Psoas muscle (tissue), 8 donors: ENCODE results near the gene IL37. TPM values are rescaled to one million over a fixed set of nuclear protein-coding genes. Genes with fewer than 3 reads are reported as not detected.
"Not testable (repeated sequence)": the region's sequence is repeated elsewhere in the genome, so short reads cannot be mapped to it uniquely, and the experiment has no call there.

Experiments
- ATAC-seq, 4 donors: fragments of 200-7000 bp; cut with Tn5 transposase; one replicate each; pipeline ENCODE4 v1.9.1; 2020; ENCODE audit warnings: moderate library complexity in 3 of 4, mild to moderate bottlenecking in 2 of 4
- DNase-seq, 2 donors: peaks; one replicate each; pipeline ENCODE4 v3.0.0-alpha.2; 2020
- H3K27ac ChIP-seq: fragments of 200-600 bp; one replicate; pipeline ENCODE4 v1.8.0; 2022
- H3K27me3 ChIP-seq, 3 donors: fragments of 200-600 bp in 1 of 3; one replicate each; pipeline versions ENCODE4 v1.6.1 to v1.8.0; 2013 to 2022; ENCODE audit warnings: low read length in 2 of 3, mild to moderate bottlenecking in 2 of 3, moderate library complexity in 1 of 3; ENCODE audit not compliant: insufficient read depth in 3 of 3
- H3K36me3 ChIP-seq, 2 donors: fragments of 200-600 bp in 1 of 2; one replicate each; pipeline versions ENCODE4 v1.6.1 to v1.8.0; 2013 to 2022; ENCODE audit warnings: low read depth in 1 of 2, mild to moderate bottlenecking in 1 of 2, moderate library complexity in 1 of 2; ENCODE audit not compliant: insufficient read depth in 1 of 2
- H3K4me1 ChIP-seq: fragments of 200-600 bp; one replicate; pipeline ENCODE4 v1.8.0; 2022
- H3K4me3 ChIP-seq: fragments of 200-600 bp; one replicate; pipeline ENCODE4 v1.8.0; 2022; ENCODE audit warnings: mild to moderate bottlenecking
- H3K9me3 ChIP-seq: fragments of 200-600 bp; one replicate; pipeline ENCODE4 v1.8.0; 2022
- CTCF ChIP-seq: fragments of 200-600 bp; IDR thresholded peaks from one replicate; pipeline ENCODE4 v1.8.0; 2022; ENCODE audit warnings: antibody characterized with exemption
- WGBS, 3 donors: extraction: QIAGEN DNeasy Blood & Tissue Kit; methylation state at CpG; one replicate each; pipeline versions ENCODE4 v1.1.6 to v1.1.7; 2013; 5-methylcytosine and 5-hydroxymethylcytosine counted together
- intact Hi-C, 2 donors: fragments of 100-400 bp; cut with DNase I; formaldehyde crosslinking; loops; one replicate each; pipeline versions ENCODE4 v1.11.0 to v1.14.2; 2022
- polyA plus RNA-seq, 3 donors: library from polyadenylated mRNA; stranded (reverse); fragments of 200-250 nt; gene quantifications; one replicate each; pipeline ENCODE4 v1.2.3, GENCODE V29; 2013
- total RNA-seq, 4 donors: library from RNA; stranded (reverse); fragmentation: NEBNext Ultra II Directional in 2 of 4; extraction: Animal tissue kit (Norgen Biotek cat#: 25700) in 2 of 4; gene quantifications; one replicate each; pipeline versions ENCODE4 v1.2.1 to v1.2.4, GENCODE V29; 2021 to 2023
- donor health status: healthy with polysubstance abuse.
- donor health status: DM: no; HTN: no; CAD: no; lungs with moderate emphysema.
- donor health status: Bipolar disorder and iron deficiency.
- donor health status: healthy.
- donor health status: DM: yes; HTN: yes; CAD: no.
- donor health status: DM: no; HTN: no; CAD: no.
- donor health status: DM: no; HTN: no; CAD: no.
- donor health status: DM: yes; HTN: yes; CAD: no.

The IL37 gene
- total and polyA plus RNA-seq, 7 donors, result not detected

GRCh38 chr2:112904883-112905282 lies 6.1 kb upstream of the IL37 start:
- no peak overlapping the region for H3K27ac ChIP-seq
- no peaks in the 10 kb centered on the region for H3K9me3 ChIP-seq
- H3K36me3 ChIP-seq, result no peaks in the 10 kb centered on the region
- intact Hi-C loops, result no loop called here
- no peaks in the 10 kb centered on the region for H3K27me3 ChIP-seq
- no peak for DNase-seq
- ATAC-seq, result no peak
- H3K4me1 ChIP-seq, result no peaks in the 10 kb centered on the region
- no peak overlapping the region for H3K4me3 ChIP-seq
- 82 to 86% (median 82%) methylated on average over 5 of the region's 5 CpGs for WGBS, 3 donors
- TF ChIP-seq CTCF, result no peak

GRCh38 chr2:112906276-112906675 lies 4.7 kb upstream of the IL37 start:
- intact Hi-C loops, result no loop called here
- ATAC-seq (no peak), DNase-seq (no peak)
- no peaks in the 10 kb centered on the region for H3K9me3 ChIP-seq
- TF ChIP-seq CTCF, result no peak
- no peaks in the 10 kb centered on the region for H3K36me3 ChIP-seq
- no peaks in the 10 kb centered on the region for H3K27me3 ChIP-seq
- no peaks in the 10 kb centered on the region for H3K4me1 ChIP-seq
- no peak overlapping the region for H3K27ac ChIP-seq
- 31 to 38% (median 34%) methylated on average over 2 of the region's 2 CpGs for WGBS, 3 donors
- no peak overlapping the region for H3K4me3 ChIP-seq

GRCh38 chr2:112907001-112907949 lies 3.7 kb upstream of the IL37 start:
- no peak for TF ChIP-seq CTCF
- intact Hi-C loops, result no loop called here
- DNase-seq (no peak), ATAC-seq (no peak)
- Histone ChIP-seq H3K27me3 (no peaks in the 10 kb centered on the region), H3K4me3 (no peak overlapping the region), H3K4me1 (no peaks in the 10 kb centered on the region), H3K9me3 (no peaks in the 10 kb centered on the region), H3K27ac (no peak overlapping the region), H3K36me3 (no peaks in the 10 kb centered on the region)
- WGBS, 3 donors, result 89 to 92% (median 92%) methylated on average over 12 of the region's 12 CpGs

GRCh38 chr2:112908559-112908958 lies 2.4 kb upstream of the IL37 start:
- H3K4me1 ChIP-seq, H3K9me3 ChIP-seq, H3K27me3 ChIP-seq, H3K27ac ChIP-seq, H3K36me3 ChIP-seq, intact Hi-C loops, H3K4me3 ChIP-seq, ATAC-seq, DNase-seq: not testable (repeated sequence)
- WGBS, 3 donors, result 56 to 68% (median 68%) methylated on average over 2 of the region's 2 CpGs

GRCh38 chr2:112910219-112910618 lies 746 bp upstream of the IL37 start:
- no peak for DNase-seq
- no peaks in the 10 kb centered on the region for H3K4me1 ChIP-seq
- no peaks in the 10 kb centered on the region for H3K27me3 ChIP-seq
- ATAC-seq, result no peak
- H3K27ac ChIP-seq, result no peak overlapping the region
- H3K4me3 ChIP-seq, result no peak overlapping the region
- H3K36me3 ChIP-seq, result no peaks in the 10 kb centered on the region
- H3K9me3 ChIP-seq, result no peaks in the 10 kb centered on the region
- TF ChIP-seq CTCF, result no peak
- intact Hi-C loops, result no loop called here
